ENCODE results near the gene METTL3. TPM values are rescaled to one million over a fixed set of nuclear protein-coding genes. Genes with fewer than 3 reads are reported as not detected.

METTL3 gene
- total and polyA plus RNA-seq, 2 of the 8 experiments (the other 6 are each of a cell fraction or from before 2014, with no cell fraction given): 103 to 144 TPM

DNA sequence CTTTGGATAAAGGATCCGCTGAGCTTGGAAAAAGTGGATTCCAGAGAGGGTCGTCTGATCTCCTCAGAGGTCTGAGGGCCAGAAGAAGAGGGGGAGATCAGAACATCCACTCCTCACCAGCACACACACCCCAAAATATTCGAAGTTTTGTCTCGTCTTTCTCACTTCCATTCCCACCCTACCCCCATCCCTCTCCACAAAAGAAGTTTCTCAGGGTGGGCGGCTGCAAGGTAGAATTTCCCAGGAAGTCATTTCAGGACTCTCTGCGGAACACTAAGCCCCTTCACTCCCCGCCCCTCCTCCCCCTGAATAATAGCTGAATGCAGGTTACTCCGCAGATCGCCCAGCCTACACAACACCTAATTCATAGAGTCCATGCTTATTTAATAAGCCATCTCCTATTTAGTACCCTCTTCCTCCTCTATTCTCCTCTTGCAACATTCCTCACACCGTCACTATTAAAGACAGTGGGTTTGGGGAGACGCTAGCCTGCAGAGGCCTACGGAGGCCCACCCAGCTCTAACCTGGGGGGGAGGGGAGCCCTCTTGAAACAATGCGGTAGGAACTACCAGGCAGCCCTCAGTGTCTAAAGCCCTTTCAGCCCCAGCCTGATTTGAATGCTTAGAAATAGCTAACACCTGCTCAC lies 15.7 kb upstream of the METTL3 start (continued):
- TF ChIP-seq, protein P1, sequence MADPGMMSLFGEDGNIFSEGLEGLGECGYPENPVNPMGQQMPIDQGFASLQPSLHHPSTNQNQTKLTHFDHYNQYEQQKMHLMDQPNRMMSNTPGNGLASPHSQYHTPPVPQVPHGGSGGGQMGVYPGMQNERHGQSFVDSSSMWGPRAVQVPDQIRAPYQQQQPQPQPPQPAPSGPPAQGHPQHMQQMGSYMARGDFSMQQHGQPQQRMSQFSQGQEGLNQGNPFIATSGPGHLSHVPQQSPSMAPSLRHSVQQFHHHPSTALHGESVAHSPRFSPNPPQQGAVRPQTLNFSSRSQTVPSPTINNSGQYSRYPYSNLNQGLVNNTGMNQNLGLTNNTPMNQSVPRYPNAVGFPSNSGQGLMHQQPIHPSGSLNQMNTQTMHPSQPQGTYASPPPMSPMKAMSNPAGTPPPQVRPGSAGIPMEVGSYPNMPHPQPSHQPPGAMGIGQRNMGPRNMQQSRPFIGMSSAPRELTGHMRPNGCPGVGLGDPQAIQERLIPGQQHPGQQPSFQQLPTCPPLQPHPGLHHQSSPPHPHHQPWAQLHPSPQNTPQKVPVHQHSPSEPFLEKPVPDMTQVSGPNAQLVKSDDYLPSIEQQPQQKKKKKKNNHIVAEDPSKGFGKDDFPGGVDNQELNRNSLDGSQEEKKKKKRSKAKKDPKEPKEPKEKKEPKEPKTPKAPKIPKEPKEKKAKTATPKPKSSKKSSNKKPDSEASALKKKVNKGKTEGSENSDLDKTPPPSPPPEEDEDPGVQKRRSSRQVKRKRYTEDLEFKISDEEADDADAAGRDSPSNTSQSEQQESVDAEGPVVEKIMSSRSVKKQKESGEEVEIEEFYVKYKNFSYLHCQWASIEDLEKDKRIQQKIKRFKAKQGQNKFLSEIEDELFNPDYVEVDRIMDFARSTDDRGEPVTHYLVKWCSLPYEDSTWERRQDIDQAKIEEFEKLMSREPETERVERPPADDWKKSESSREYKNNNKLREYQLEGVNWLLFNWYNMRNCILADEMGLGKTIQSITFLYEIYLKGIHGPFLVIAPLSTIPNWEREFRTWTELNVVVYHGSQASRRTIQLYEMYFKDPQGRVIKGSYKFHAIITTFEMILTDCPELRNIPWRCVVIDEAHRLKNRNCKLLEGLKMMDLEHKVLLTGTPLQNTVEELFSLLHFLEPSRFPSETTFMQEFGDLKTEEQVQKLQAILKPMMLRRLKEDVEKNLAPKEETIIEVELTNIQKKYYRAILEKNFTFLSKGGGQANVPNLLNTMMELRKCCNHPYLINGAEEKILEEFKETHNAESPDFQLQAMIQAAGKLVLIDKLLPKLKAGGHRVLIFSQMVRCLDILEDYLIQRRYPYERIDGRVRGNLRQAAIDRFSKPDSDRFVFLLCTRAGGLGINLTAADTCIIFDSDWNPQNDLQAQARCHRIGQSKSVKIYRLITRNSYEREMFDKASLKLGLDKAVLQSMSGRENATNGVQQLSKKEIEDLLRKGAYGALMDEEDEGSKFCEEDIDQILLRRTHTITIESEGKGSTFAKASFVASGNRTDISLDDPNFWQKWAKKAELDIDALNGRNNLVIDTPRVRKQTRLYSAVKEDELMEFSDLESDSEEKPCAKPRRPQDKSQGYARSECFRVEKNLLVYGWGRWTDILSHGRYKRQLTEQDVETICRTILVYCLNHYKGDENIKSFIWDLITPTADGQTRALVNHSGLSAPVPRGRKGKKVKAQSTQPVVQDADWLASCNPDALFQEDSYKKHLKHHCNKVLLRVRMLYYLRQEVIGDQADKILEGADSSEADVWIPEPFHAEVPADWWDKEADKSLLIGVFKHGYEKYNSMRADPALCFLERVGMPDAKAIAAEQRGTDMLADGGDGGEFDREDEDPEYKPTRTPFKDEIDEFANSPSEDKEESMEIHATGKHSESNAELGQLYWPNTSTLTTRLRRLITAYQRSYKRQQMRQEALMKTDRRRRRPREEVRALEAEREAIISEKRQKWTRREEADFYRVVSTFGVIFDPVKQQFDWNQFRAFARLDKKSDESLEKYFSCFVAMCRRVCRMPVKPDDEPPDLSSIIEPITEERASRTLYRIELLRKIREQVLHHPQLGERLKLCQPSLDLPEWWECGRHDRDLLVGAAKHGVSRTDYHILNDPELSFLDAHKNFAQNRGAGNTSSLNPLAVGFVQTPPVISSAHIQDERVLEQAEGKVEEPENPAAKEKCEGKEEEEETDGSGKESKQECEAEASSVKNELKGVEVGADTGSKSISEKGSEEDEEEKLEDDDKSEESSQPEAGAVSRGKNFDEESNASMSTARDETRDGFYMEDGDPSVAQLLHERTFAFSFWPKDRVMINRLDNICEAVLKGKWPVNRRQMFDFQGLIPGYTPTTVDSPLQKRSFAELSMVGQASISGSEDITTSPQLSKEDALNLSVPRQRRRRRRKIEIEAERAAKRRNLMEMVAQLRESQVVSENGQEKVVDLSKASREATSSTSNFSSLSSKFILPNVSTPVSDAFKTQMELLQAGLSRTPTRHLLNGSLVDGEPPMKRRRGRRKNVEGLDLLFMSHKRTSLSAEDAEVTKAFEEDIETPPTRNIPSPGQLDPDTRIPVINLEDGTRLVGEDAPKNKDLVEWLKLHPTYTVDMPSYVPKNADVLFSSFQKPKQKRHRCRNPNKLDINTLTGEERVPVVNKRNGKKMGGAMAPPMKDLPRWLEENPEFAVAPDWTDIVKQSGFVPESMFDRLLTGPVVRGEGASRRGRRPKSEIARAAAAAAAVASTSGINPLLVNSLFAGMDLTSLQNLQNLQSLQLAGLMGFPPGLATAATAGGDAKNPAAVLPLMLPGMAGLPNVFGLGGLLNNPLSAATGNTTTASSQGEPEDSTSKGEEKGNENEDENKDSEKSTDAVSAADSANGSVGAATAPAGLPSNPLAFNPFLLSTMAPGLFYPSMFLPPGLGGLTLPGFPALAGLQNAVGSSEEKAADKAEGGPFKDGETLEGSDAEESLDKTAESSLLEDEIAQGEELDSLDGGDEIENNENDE (IDR thresholded peaks at IDR 0.05; ENCODE audit: insufficient replicate concordance, low read length): peak; percentile 45
- TF ChIP-seq GTF2F1 (IDR thresholded peaks at IDR 0.05; ENCODE audit: borderline replicate concordance, low read depth, low read length) (no peak), CEBPB (IDR thresholded peaks at IDR 0.05; ENCODE audit: low read depth, low read length) (peak; percentile 57; the same call in 1 of the 2 replicates), CTBP2 (IDR thresholded peaks at IDR 0.05; ENCODE audit: borderline replicate concordance, insufficient read depth, insufficient read length, low read length) (no peak), HDAC2 (IDR thresholded peaks at IDR 0.05; ENCODE audit: borderline replicate concordance in 1 of 2, low read depth in 2 of 2, low read length in 2 of 2) (0 out of 4 replicates have a peak, but pooled peaks of 1 of the 2 experiments have one; percentile 4), SRF (IDR thresholded peaks at IDR 0.05; ENCODE audit: low read depth, low read length) (no peak), ZNF274 (IDR thresholded peaks at IDR 0.05; ENCODE audit: borderline replicate concordance, extremely low read depth, low read length) (no peak), EZH2 (IDR thresholded peaks at IDR 0.05; ENCODE audit: low read depth, low read length, severe bottlenecking) (no peak)
